ENCODE measurements around the gene SULT4A1. TPM values are rescaled to one million over a fixed set of nuclear protein-coding genes. Genes with fewer than 3 reads are reported as not detected.

SULT4A1 gene
- total and polyA plus RNA-seq, 10 of the 15 experiments (the other 5 are each of a cell fraction or from before 2014, with no cell fraction given): not detected

DNA sequence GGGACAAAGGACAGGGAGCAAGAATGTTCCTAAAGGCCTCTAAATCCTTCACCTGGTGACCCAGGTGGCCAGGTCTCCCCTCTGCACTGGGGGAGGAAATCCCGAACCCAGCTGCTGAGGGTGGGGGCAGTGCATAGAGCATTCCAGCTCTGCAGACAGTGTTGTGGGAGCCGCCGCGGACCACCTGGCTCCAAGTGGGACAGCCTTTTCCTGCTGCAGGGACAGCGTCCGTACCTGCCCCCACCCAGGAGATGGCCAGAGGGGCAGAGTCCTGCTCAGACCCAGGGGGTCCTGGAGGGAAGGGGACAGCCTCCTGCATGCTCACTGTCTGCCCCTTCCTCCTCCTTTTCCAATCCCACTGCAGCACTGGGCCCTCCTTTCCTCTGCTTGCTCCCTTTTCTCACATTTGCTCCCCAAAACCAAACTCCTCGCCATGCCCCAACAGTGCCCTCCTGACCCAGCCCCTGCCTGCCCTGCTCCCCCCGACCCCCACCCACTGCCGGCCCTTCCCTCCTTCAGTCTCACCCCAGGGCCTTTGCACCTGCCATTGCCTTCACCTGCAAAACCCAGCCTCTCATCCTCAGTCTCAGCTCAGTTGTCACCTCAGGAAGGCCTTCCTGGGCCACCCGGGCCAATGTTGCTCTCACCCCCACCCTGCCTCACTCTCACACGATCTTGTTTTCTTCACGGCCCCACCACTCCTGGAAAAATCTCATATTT is 16.7 kb upstream of the SULT4A1 start:
- intact Hi-C loops (cut with micrococcal nuclease; ENCODE audit: unreplicated experiment) (no loop called here), in situ Hi-C loops (cut with MboI) (no loop called here)
- Histone ChIP-seq H3K79me2 (ENCODE audit: control insufficient read depth, insufficient read depth, low read length) (no peaks in the 10 kb centered on the region), H3K9me3 (replicated peaks; ENCODE audit: control insufficient read depth, insufficient read depth, low read length) (no peaks in the 10 kb centered on the region), H4K20me1 (ENCODE audit: control insufficient read depth, insufficient read depth) (no peaks in the 10 kb centered on the region), H2AFZ (ENCODE audit: control insufficient read depth, low read depth, low read length) (no peak overlapping the region), H3K4me1 (ENCODE audit: control insufficient read depth, insufficient read depth, low read length) (no peaks in the 10 kb centered on the region), H3K4me2 (ENCODE audit: control insufficient read depth, insufficient read depth) (no peak overlapping the region), H3K27me3 (replicated peaks in 1 of 2; ENCODE audit: control insufficient read depth in 2 of 2, insufficient read depth in 2 of 2, low read length in 1 of 2) (peaks cover 2 to 3% of the 10 kb centered on the region in 2 experiments; a peak in 1 of 4 replicates), H3K4me3 (no peak overlapping the region), H3K9ac (ENCODE audit: control insufficient read depth, insufficient read depth, low read length) (no peak overlapping the region), H3K36me3 (ENCODE audit: control insufficient read depth in 2 of 2, insufficient read depth in 2 of 2, low read length in 1 of 2) (no peaks in the 10 kb centered on the region), H3K27ac (ENCODE audit: control insufficient read depth, insufficient read depth) (no peak overlapping the region)
- WGBS (ENCODE audit: insufficient coverage, insufficient replicate concordance, low lambda C conversion rate, missing lambda C conversion rate): 23% methylated on average over 12 of the region's 12 CpGs
- FAIRE-seq: no peak
- ChIA-PET SMC1A (ENCODE audit: uncharacterized antibody, unreplicated experiment) (no interaction called here), POLR2A (no interaction called here), CTCF (no interaction called here), RAD21 (ENCODE audit: unreplicated experiment) (interaction anchor here (1.2 kb wide), 1 partner anchor 67 kb away, joined by 3 read pairs; no protein-coding TSS in a partner anchor)
- no peak for ATAC-seq
- no peak for DNase-seq (ENCODE audit: low read depth, low spot score)
- no TSS peak for BruUV-seq (replicated peaks)
- TF ChIP-seq NFXL1 (IDR thresholded peaks at IDR 0.05; ENCODE audit: borderline replicate concordance) (no peak), CEBPB (IDR thresholded peaks at IDR 0.05; ENCODE audit: borderline replicate concordance in 1 of 2, low read depth in 2 of 2, low read length in 2 of 2) (no peak), IKZF1 (conservative IDR thresholded peaks at IDR 0.05) (no peak), RCOR1 (conservative IDR thresholded peaks at IDR 0.05; ENCODE audit: low read depth, low read length) (no peak), SRF (IDR thresholded peaks at IDR 0.05; ENCODE audit: low read depth in 2 of 2, low read length in 2 of 2) (no peak), EZH2 (IDR thresholded peaks at IDR 0.05; ENCODE audit: borderline replicate concordance, control insufficient read depth, low read depth, low read length) (no peak), NRF1 (conservative IDR thresholded peaks at IDR 0.05; ENCODE audit: low read depth, low read length) (no peak)
- TF ChIP-seq, protein P1, sequence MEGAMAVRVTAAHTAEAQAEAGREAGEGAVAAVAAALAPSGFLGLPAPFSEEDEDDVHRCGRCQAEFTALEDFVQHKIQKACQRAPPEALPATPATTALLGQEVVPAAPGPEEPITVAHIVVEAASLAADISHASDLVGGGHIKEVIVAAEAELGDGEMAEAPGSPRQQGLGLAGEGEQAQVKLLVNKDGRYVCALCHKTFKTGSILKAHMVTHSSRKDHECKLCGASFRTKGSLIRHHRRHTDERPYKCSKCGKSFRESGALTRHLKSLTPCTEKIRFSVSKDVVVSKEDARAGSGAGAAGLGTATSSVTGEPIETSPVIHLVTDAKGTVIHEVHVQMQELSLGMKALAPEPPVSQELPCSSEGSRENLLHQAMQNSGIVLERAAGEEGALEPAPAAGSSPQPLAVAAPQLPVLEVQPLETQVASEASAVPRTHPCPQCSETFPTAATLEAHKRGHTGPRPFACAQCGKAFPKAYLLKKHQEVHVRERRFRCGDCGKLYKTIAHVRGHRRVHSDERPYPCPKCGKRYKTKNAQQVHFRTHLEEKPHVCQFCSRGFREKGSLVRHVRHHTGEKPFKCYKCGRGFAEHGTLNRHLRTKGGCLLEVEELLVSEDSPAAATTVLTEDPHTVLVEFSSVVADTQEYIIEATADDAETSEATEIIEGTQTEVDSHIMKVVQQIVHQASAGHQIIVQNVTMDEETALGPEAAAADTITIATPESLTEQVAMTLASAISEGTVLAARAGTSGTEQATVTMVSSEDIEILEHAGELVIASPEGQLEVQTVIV (IDR thresholded peaks at IDR 0.05; ENCODE audit: borderline replicate concordance, partially characterized antibody): no peak
- TF ChIP-seq, protein P2, sequence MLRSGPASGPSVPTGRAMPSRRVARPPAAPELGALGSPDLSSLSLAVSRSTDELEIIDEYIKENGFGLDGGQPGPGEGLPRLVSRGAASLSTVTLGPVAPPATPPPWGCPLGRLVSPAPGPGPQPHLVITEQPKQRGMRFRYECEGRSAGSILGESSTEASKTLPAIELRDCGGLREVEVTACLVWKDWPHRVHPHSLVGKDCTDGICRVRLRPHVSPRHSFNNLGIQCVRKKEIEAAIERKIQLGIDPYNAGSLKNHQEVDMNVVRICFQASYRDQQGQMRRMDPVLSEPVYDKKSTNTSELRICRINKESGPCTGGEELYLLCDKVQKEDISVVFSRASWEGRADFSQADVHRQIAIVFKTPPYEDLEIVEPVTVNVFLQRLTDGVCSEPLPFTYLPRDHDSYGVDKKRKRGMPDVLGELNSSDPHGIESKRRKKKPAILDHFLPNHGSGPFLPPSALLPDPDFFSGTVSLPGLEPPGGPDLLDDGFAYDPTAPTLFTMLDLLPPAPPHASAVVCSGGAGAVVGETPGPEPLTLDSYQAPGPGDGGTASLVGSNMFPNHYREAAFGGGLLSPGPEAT (IDR thresholded peaks at IDR 0.05; ENCODE audit: low read depth): no peak
- TF ChIP-seq, protein P3, sequence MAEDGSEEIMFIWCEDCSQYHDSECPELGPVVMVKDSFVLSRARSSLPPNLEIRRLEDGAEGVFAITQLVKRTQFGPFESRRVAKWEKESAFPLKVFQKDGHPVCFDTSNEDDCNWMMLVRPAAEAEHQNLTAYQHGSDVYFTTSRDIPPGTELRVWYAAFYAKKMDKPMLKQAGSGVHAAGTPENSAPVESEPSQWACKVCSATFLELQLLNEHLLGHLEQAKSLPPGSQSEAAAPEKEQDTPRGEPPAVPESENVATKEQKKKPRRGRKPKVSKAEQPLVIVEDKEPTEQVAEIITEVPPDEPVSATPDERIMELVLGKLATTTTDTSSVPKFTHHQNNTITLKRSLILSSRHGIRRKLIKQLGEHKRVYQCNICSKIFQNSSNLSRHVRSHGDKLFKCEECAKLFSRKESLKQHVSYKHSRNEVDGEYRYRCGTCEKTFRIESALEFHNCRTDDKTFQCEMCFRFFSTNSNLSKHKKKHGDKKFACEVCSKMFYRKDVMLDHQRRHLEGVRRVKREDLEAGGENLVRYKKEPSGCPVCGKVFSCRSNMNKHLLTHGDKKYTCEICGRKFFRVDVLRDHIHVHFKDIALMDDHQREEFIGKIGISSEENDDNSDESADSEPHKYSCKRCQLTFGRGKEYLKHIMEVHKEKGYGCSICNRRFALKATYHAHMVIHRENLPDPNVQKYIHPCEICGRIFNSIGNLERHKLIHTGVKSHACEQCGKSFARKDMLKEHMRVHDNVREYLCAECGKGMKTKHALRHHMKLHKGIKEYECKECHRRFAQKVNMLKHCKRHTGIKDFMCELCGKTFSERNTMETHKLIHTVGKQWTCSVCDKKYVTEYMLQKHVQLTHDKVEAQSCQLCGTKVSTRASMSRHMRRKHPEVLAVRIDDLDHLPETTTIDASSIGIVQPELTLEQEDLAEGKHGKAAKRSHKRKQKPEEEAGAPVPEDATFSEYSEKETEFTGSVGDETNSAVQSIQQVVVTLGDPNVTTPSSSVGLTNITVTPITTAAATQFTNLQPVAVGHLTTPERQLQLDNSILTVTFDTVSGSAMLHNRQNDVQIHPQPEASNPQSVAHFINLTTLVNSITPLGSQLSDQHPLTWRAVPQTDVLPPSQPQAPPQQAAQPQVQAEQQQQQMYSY (CRISPR knock-in tag; IDR thresholded peaks at IDR 0.05): no peak
- TF ChIP-seq, protein P4, sequence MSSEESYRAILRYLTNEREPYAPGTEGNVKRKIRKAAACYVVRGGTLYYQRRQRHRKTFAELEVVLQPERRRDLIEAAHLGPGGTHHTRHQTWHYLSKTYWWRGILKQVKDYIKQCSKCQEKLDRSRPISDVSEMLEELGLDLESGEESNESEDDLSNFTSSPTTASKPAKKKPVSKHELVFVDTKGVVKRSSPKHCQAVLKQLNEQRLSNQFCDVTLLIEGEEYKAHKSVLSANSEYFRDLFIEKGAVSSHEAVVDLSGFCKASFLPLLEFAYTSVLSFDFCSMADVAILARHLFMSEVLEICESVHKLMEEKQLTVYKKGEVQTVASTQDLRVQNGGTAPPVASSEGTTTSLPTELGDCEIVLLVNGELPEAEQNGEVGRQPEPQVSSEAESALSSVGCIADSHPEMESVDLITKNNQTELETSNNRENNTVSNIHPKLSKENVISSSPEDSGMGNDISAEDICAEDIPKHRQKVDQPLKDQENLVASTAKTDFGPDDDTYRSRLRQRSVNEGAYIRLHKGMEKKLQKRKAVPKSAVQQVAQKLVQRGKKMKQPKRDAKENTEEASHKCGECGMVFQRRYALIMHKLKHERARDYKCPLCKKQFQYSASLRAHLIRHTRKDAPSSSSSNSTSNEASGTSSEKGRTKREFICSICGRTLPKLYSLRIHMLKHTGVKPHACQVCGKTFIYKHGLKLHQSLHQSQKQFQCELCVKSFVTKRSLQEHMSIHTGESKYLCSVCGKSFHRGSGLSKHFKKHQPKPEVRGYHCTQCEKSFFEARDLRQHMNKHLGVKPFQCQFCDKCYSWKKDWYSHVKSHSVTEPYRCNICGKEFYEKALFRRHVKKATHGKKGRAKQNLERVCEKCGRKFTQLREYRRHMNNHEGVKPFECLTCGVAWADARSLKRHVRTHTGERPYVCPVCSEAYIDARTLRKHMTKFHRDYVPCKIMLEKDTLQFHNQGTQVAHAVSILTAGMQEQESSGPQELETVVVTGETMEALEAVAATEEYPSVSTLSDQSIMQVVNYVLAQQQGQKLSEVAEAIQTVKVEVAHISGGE (CRISPR knock-in tag; IDR thresholded peaks at IDR 0.05): no peak

All from GM12878 (cell line).